ENCODE data around the gene MACROH2A1.

GRCh38 chr5:135308245-135308644 lies 90.8 kb downstream of the MACROH2A1 start:
- TF ChIP-seq BCL3 (IDR thresholded peaks at IDR 0.05) (no peak), POLR2A (IDR thresholded peaks at IDR 0.05; ENCODE audit: low read length) (no peak), POLR2AphosphoS2 (conservative IDR thresholded peaks at IDR 0.05; ENCODE audit: low read length) (no peak), MYC (IDR thresholded peaks at IDR 0.05; ENCODE audit: borderline replicate concordance, low read length) (no peak), MAX (IDR thresholded peaks at IDR 0.05) (no peak), CTCF (IDR thresholded peaks at IDR 0.05) (no peak), REST (IDR thresholded peaks at IDR 0.05) (no peak), MAZ (IDR thresholded peaks at IDR 0.05; ENCODE audit: borderline replicate concordance, low read depth, low read length) (no peak), ZNF302 (CRISPR knock-in tag; IDR thresholded peaks at IDR 0.05) (no peak), RNF2 (IDR thresholded peaks at IDR 0.05; ENCODE audit: borderline replicate concordance, low read depth) (no peak), ZFP36 (IDR thresholded peaks at IDR 0.05; ENCODE audit: borderline replicate concordance, partially characterized antibody) (no peak)
